ENCODE results near the gene ZNF497. TPM values are rescaled to one million over a fixed set of nuclear protein-coding genes. Genes with fewer than 3 reads are reported as not detected.

Gene ZNF497
- total RNA-seq, 1 experiment from 2014 or later, result 2.4 TPM

DNA sequence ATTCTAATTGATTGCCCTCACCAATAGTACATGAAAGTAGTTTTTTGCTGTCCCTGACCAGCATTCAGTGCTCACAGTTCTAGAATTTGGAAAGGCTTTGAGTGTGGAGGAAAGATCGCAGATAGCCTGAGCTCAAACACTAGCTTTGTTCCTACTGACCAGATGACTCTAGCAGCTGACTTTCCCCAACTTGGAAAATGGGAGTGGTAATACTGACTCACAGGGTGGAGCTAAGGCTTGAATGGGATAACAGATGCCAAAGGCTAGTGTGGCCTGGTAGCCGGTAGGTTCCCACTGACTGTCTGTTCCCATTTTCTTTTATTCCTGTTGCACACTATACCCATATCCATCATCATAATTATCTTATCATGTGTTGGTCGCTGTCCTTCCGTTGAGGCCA, 32.1 kb downstream of the ZNF497 start:
- no peak overlapping the region for H3K4me3 Mint-ChIP-seq
- Histone ChIP-seq H3K79me1 (ENCODE audit: insufficient read depth, low read depth, low read length, poor library complexity, severe bottlenecking) (no peaks in the 10 kb centered on the region), H2BK12ac (ENCODE audit: insufficient read length, low read depth, low read length) (no peak overlapping the region), H3K9me3 (ENCODE audit: control insufficient read depth, low read depth, low read length) (no peaks in the 10 kb centered on the region), H3K4me1 (ENCODE audit: insufficient read depth, low read length) (no peaks in the 10 kb centered on the region), H4K20me1 (ENCODE audit: control insufficient read depth, insufficient read depth, insufficient read length) (peaks cover 5% of the 10 kb centered on the region), H2AFZ (ENCODE audit: low read length) (no peak overlapping the region), H2AK5ac (ENCODE audit: insufficient read length, low read length) (no peak overlapping the region), H3K4ac (ENCODE audit: low read depth, low read length) (no peak overlapping the region), H3K4me2 (ENCODE audit: insufficient read depth, insufficient read length, low read length) (no peak overlapping the region), H3T11ph (ENCODE audit: low read length) (no peak overlapping the region), H3K9ac (ENCODE audit: extremely low read depth, insufficient read length, low read length) (no peak overlapping the region), H2BK120ac (ENCODE audit: low read depth, low read length, poor library complexity, severe bottlenecking) (no peak overlapping the region), H2BK5ac (ENCODE audit: insufficient read length, low read length) (no peak overlapping the region), H2BK20ac (ENCODE audit: low read depth, low read length, poor library complexity, severe bottlenecking) (no peak overlapping the region), H3K79me2 (ENCODE audit: insufficient read depth, low read length) (no peaks in the 10 kb centered on the region), H3K23ac (ENCODE audit: insufficient read length, low read depth, low read length) (no peak overlapping the region), H2BK15ac (ENCODE audit: low read depth, low read length) (no peak overlapping the region), H4K5ac (ENCODE audit: insufficient read length, low read depth, low read length) (no peak overlapping the region), H3K27ac (ENCODE audit: insufficient read length, low read depth, low read length) (no peak overlapping the region), H3K56ac (ENCODE audit: insufficient read length, low read depth, low read length) (no peak overlapping the region), H4K91ac (ENCODE audit: insufficient read length, low read depth, low read length) (no peak overlapping the region), H3K14ac (ENCODE audit: insufficient read depth, low read length) (no peak overlapping the region), H3K23me2 (ENCODE audit: insufficient read length, low read depth, low read length, poor library complexity, severe bottlenecking) (peaks cover 10% of the 10 kb centered on the region), H4K8ac (replicated peaks; ENCODE audit: insufficient read length, low read depth, low read length) (no peak overlapping the region), H3K27me3 (ENCODE audit: insufficient read depth, low read length) (no peaks in the 10 kb centered on the region), H3K18ac (ENCODE audit: insufficient read length, low read depth, low read length) (no peak overlapping the region)
- H3K27me3 Mint-ChIP-seq (ENCODE audit: low read depth), result no peaks in the 10 kb centered on the region
- TF ChIP-seq, protein P1, sequence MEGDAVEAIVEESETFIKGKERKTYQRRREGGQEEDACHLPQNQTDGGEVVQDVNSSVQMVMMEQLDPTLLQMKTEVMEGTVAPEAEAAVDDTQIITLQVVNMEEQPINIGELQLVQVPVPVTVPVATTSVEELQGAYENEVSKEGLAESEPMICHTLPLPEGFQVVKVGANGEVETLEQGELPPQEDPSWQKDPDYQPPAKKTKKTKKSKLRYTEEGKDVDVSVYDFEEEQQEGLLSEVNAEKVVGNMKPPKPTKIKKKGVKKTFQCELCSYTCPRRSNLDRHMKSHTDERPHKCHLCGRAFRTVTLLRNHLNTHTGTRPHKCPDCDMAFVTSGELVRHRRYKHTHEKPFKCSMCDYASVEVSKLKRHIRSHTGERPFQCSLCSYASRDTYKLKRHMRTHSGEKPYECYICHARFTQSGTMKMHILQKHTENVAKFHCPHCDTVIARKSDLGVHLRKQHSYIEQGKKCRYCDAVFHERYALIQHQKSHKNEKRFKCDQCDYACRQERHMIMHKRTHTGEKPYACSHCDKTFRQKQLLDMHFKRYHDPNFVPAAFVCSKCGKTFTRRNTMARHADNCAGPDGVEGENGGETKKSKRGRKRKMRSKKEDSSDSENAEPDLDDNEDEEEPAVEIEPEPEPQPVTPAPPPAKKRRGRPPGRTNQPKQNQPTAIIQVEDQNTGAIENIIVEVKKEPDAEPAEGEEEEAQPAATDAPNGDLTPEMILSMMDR (conservative IDR thresholded peaks at IDR 0.05), result no peak
- no CpG with 5 or more reads among the region's 4 CpGs for WGBS (ENCODE audit: extremely low coverage, insufficient read length, low lambda C conversion rate)
- H3K27ac Mint-ChIP-seq, result no peak overlapping the region
- H3K9me3 Mint-ChIP-seq, result no peaks in the 10 kb centered on the region
- no peak for DNase-seq
- peaks cover 4 to 5% of the 10 kb centered on the region in 2 experiments; a peak in 3 of 4 replicates for H3K4me1 Mint-ChIP-seq
- peaks cover 0 to 2% (median 2%) of the 10 kb centered on the region in 3 experiments; a peak in 4 of 7 replicates for H3K36me3 Mint-ChIP-seq (ENCODE audit: insufficient read depth in 1 of 3, low read depth in 3 of 3)
